Measurements from ENCODE around the gene KBTBD4.

The KBTBD4 gene

DNA sequence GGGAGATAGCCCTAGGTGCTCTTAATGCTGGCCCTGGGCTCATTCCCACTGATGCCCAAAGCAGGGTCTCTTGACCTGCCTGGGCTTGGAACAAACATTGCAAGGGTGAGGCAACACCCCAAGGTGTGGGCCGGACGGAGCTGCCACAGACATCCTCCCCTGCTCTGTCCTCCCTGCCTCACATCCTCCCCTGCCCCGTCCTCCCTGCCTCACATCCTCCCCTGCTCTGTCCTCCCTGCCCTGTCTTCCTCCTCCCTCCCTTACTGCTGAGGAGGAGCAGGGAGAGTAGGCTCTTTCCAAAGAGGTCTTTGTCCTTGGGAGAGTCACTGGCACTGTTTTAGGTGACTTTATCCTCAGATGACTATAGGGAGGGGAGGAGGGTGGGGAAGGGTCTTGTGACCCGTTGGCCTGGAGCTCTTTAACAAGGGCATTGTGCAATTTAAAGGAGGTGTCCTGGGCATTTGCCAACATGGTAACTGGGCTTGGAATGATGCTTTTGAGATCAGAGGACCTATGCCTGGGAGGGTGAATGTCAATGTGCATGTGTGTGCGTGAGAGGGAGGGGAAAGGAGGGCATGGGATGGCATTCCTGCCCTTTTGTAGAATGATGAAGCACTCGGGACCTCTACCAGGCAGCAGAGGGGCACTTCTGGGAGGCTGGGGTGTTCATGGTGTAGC, 8.4 kb upstream of the KBTBD4 start:
- no peak for DNase-seq (ENCODE audit: low spot score)
- in situ Hi-C loops (cut with MboI; ENCODE audit: low sequenced_read_pairs, unreplicated experiment), result no loop called here
- TF ChIP-seq, protein P1, sequence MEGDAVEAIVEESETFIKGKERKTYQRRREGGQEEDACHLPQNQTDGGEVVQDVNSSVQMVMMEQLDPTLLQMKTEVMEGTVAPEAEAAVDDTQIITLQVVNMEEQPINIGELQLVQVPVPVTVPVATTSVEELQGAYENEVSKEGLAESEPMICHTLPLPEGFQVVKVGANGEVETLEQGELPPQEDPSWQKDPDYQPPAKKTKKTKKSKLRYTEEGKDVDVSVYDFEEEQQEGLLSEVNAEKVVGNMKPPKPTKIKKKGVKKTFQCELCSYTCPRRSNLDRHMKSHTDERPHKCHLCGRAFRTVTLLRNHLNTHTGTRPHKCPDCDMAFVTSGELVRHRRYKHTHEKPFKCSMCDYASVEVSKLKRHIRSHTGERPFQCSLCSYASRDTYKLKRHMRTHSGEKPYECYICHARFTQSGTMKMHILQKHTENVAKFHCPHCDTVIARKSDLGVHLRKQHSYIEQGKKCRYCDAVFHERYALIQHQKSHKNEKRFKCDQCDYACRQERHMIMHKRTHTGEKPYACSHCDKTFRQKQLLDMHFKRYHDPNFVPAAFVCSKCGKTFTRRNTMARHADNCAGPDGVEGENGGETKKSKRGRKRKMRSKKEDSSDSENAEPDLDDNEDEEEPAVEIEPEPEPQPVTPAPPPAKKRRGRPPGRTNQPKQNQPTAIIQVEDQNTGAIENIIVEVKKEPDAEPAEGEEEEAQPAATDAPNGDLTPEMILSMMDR (IDR thresholded peaks at IDR 0.05; ENCODE audit: borderline replicate concordance, control extremely low read depth, extremely low read depth, insufficient read depth, missing control alignments), result no peak

DNA sequence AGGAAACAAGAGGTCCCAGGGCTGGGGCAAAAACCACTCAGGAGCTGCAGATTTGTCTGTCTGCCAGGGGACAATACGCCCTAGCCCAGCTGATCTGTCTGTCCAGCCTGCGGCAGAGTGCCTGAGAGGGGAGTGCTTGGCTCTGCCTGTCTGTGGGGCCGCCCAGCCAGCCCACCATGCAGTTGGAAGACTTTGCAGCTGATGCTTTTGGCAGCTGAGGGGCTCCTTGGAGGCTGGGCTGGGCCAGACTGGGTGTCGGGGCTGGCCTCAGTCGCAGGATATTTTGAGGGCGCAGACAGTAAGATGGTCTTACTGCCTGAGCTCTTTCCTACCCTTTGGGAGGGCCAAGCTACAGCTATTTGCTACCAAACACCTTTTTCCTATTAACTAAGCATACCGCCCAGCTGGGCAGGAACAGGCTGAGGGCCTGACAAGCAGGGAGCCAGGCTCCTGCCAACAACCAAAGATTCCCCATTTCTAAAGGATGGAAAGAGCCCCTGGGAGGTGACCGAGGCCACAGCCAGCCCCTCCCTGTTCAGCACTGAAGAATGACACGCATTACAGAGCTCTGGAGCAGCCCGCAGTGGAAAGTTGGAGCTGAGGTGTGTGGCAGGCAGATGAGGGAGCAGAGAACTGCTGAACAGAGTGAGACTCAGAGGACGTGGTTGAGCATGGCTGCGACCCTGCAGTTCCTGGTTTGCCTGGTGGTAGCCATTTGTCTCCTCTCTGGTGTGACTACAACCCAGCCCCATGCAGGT, 7.5 kb upstream of the KBTBD4 start, which contains the start of gene FAM180B:
Gene FAM180B (plus strand): TSS at position 581 of the 758 bp plus-strand sequence. CDS start 91 bp downstream, at position 672.
- DNase-seq (ENCODE audit: low spot score), result no peak
- TF ChIP-seq, protein P1 (IDR thresholded peaks at IDR 0.05; ENCODE audit: borderline replicate concordance, control extremely low read depth, extremely low read depth, insufficient read depth, missing control alignments), result no peak
- in situ Hi-C loops (cut with MboI; ENCODE audit: low sequenced_read_pairs, unreplicated experiment), result no loop called here

DNA sequence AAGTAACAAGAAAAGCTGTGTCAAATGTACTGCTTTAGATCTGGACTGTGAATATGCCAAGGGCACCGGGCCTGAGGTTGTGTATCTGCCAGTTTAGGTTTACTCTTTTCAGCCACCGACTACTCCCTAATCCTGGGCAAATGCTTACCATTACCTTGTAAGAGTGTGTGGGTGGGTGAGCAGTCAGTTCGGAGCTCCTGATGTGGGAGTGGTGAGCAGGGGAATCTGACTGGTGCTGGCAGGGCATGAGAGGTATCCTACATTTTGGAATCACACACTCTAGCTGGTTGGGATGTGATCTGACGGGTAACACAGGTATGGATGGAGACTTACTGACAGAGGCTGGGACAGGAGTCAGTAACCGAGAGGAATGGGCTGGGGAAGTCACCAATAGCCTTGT, 5.1 kb upstream of the KBTBD4 start:
- in situ Hi-C loops (cut with MboI; ENCODE audit: low sequenced_read_pairs, unreplicated experiment), result no loop called here
- no peak for DNase-seq (ENCODE audit: low spot score)
- TF ChIP-seq, protein P1 (IDR thresholded peaks at IDR 0.05; ENCODE audit: borderline replicate concordance, control extremely low read depth, extremely low read depth, insufficient read depth, missing control alignments), result no peak

DNA sequence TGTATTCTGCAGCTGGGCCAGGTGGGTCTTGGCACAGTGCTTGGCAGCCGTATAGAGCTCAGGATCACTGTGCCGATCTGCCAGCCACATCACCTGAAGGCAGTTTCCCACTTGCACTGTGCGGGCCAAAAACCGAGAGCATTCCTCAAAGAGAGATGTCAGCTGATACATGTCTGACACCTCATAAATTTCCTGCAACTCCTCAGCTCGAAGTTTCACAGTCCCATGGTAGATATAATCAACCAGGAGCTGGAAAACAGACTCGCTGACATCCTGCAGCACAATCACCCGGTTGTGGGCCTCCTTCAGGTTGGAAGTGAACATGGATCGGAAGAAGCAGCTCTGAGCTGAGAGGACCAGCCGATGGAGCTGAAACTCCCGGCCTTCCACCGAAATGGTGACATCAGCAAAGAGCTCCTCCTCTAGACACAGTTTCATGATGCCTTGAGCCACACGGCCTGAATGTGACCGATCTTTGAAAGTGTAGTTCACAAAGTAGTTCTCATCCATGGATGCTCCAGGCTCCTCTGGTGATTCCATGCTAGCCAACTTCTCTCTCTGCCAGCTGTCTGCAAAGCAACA, 1.2 kb downstream of the KBTBD4 start:
- TF ChIP-seq, protein P1 (IDR thresholded peaks at IDR 0.05; ENCODE audit: borderline replicate concordance, control extremely low read depth, extremely low read depth, insufficient read depth, missing control alignments), result no peak
- in situ Hi-C loops (cut with MboI; ENCODE audit: low sequenced_read_pairs, unreplicated experiment), result no loop called here
- no peak for DNase-seq (ENCODE audit: low spot score)

DNA sequence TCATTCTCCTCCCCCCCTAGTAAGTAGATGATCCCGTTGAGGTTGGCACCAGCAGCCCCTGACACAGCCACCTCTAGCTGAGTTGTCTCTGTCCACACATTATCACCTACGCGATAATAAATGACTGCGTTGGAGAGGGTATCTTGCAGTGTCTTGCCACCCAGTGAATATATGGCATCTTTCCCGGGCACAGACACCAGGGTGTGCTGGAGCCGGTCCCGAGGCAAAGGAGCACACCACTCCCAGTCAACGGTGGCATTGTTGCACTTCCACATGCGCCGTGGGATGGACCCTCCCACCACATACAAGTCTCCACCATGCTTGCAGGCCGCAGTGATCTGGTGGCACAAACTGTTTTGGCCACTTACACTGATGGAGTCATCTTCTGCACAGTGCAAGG, 5.4 kb downstream of the KBTBD4 start:
- in situ Hi-C loops (cut with MboI; ENCODE audit: low sequenced_read_pairs, unreplicated experiment), result no loop called here
- TF ChIP-seq, protein P1 (IDR thresholded peaks at IDR 0.05; ENCODE audit: borderline replicate concordance, control extremely low read depth, extremely low read depth, insufficient read depth, missing control alignments), result no peak
- no peak for DNase-seq (ENCODE audit: low spot score)

DNA sequence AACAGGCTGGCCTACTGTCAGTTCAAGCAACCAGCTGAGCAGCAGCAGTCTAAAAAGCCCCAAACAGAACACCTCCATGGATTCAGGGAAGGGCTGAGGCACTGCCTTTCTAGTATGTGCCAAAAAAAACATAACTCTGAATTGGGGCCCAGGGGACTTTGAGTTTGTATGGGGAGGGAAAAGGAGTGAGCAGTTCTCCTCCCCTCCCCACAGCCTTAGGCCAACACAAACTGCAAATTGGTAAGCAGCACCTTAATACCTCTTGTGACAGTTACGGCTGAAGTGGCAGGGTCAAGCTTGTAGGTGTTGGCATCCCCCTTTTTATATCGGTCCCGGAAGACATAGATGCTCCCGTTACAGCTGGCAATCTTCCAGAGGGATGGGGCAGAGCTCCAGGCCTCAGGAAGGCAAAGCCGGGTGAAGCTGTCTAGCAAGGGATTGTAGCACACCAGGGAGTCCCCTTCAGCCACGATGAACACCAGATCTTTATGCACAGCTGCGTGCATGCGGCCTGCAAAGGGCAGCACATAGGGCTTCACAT, 6.0 kb downstream of the KBTBD4 start:
- TF ChIP-seq, protein P1 (IDR thresholded peaks at IDR 0.05; ENCODE audit: borderline replicate concordance, control extremely low read depth, extremely low read depth, insufficient read depth, missing control alignments), result no peak
- in situ Hi-C loops (cut with MboI; ENCODE audit: low sequenced_read_pairs, unreplicated experiment), result no loop called here
- no peak for DNase-seq (ENCODE audit: low spot score)
